Loucy (cell line): Measurements from ENCODE around the gene TTC24.

Source experiments
- H2AFZ ChIP-seq: fragments of 200-600 bp; sonication (generic); 2 replicates; pipeline ENCODE4 v1.6.0; 2016; ENCODE audit warnings: antibody characterized with exemption, mild to moderate bottlenecking, low read length, moderate library complexity
- H3F3A ChIP-seq: fragments of 200-600 bp; 2 replicates; pipeline ENCODE4 v1.6.0; 2016; ENCODE audit warnings: antibody characterized with exemption, low read depth, mild to moderate bottlenecking
- H3K27me3 ChIP-seq: fragments of 200-600 bp; sonication (generic); 2 replicates; pipeline ENCODE4 v1.6.1; 2014; ENCODE audit warnings: low read length, mild to moderate bottlenecking; ENCODE audit not compliant: insufficient read depth, poor library complexity, severe bottlenecking
- H3K36me3 ChIP-seq: fragments of 200-600 bp; sonication (generic); 2 replicates; pipeline ENCODE4 v1.6.1; 2016; ENCODE audit warnings: low read length; ENCODE audit not compliant: insufficient read depth
- H3K4me1 ChIP-seq: fragments of 200-600 bp; sonication (generic); 2 replicates; pipeline ENCODE4 v1.5.1; 2014; ENCODE audit warnings: low read length, mild to moderate bottlenecking; ENCODE audit not compliant: insufficient read depth, poor library complexity, severe bottlenecking
- H3K4me2 ChIP-seq: fragments of 200-600 bp; sonication (generic); 2 replicates; pipeline ENCODE4 v1.6.0; 2014; ENCODE audit warnings: antibody characterized with exemption, low read length, low read depth, mild to moderate bottlenecking; ENCODE audit not compliant: poor library complexity, severe bottlenecking
- H3K4me3 ChIP-seq: fragments of 200-600 bp; sonication (generic); 2 replicates; pipeline ENCODE4 v1.5.1; 2014; ENCODE audit warnings: low read length, mild to moderate bottlenecking, mixed read lengths; ENCODE audit not compliant: poor library complexity, severe bottlenecking
- H3K79me2 ChIP-seq: fragments of 200-600 bp; sonication (generic); 2 replicates; pipeline ENCODE4 v1.6.1; 2014; ENCODE audit warnings: low read length; ENCODE audit not compliant: insufficient read depth
- H3K9ac ChIP-seq: fragments of 200-600 bp; sonication (generic); 2 replicates; pipeline ENCODE4 v1.6.0; 2014; ENCODE audit warnings: mild to moderate bottlenecking, low read depth, low read length, moderate library complexity; ENCODE audit not compliant: poor library complexity, severe bottlenecking
- H3K9me2 ChIP-seq: fragments of 200-600 bp; sonication (generic); replicated peaks from 2 replicates; pipeline ENCODE4 v1.6.1; 2016; ENCODE audit warnings: low read depth, low read length, mixed read lengths
- H3K9me3 ChIP-seq: fragments of 200-600 bp; sonication (generic); 2 replicates; pipeline ENCODE4 v1.6.1; 2014; ENCODE audit warnings: mild to moderate bottlenecking, antibody characterized with exemption, low read length, low read depth; ENCODE audit not compliant: insufficient read depth
- H4K20me1 ChIP-seq: fragments of 200-600 bp; sonication (generic); 2 replicates; pipeline ENCODE4 v1.6.0; 2014; ENCODE audit warnings: antibody characterized with exemption, low read length, mild to moderate bottlenecking; ENCODE audit not compliant: insufficient read depth, poor library complexity, severe bottlenecking
- EZH2phosphoT487 ChIP-seq: fragments of 200-600 bp; IDR thresholded peaks from 2 replicates; pipeline ENCODE4 v1.6.1; 2018; ENCODE audit warnings: antibody characterized with exemption, mild to moderate bottlenecking, moderate library complexity, borderline replicate concordance
- TF ChIP-seq, protein P1 (sequence below): fragments of 200-600 bp; sonication (generic); conservative IDR thresholded peaks from 2 replicates; pipeline ENCODE4 v1.5.1; 2014; ENCODE audit warnings: mild to moderate bottlenecking, antibody characterized with exemption, low read length

Gene TTC24

DNA sequence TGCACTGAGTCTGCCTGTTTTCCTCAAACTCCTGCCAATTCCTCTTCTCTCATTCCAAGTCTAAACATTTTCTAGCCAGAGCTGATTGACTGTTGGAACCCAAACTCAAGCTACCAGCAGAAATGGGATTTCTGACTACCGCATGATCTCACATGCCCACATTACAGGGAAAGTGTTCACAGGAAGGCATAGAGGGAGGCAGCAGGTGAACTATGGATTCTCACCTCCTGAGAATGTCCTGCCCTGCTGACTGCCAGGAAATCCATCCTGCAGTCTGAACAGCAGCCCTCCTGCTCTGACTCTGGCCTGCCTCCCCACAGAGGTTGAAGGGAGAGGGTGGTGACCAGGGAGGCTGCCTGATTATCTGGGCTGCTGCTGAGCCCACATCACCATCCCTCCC is 29.7 kb upstream of the TTC24 start:
- Histone ChIP-seq H3K9me3 (no peaks in the 10 kb centered on the region), H3K4me1 (no peaks in the 10 kb centered on the region), H2AFZ (no peak overlapping the region), H3K9me2 (no peaks in the 10 kb centered on the region), H4K20me1 (no peaks in the 10 kb centered on the region), H3K36me3 (peaks cover 10% of the 10 kb centered on the region; the same call in 1 of the 2 replicates), H3K4me3 (no peak overlapping the region), H3K79me2 (no peaks in the 10 kb centered on the region), H3F3A (no peaks in the 10 kb centered on the region), H3K27me3 (no peaks in the 10 kb centered on the region), H3K4me2 (no peak overlapping the region), H3K9ac (no peak overlapping the region)
- TF ChIP-seq, protein P1, sequence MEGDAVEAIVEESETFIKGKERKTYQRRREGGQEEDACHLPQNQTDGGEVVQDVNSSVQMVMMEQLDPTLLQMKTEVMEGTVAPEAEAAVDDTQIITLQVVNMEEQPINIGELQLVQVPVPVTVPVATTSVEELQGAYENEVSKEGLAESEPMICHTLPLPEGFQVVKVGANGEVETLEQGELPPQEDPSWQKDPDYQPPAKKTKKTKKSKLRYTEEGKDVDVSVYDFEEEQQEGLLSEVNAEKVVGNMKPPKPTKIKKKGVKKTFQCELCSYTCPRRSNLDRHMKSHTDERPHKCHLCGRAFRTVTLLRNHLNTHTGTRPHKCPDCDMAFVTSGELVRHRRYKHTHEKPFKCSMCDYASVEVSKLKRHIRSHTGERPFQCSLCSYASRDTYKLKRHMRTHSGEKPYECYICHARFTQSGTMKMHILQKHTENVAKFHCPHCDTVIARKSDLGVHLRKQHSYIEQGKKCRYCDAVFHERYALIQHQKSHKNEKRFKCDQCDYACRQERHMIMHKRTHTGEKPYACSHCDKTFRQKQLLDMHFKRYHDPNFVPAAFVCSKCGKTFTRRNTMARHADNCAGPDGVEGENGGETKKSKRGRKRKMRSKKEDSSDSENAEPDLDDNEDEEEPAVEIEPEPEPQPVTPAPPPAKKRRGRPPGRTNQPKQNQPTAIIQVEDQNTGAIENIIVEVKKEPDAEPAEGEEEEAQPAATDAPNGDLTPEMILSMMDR = no peak
- TF ChIP-seq EZH2phosphoT487 = no peak

- no peaks in the 10 kb centered on the region for H3K9me3 ChIP-seq
- no peaks in the 10 kb centered on the region for H3K79me2 ChIP-seq
- H3K4me1 ChIP-seq = no peaks in the 10 kb centered on the region
- no peaks in the 10 kb centered on the region for H3K9me2 ChIP-seq
- H3K27me3 ChIP-seq = no peaks in the 10 kb centered on the region
- H3K9ac ChIP-seq = no peak overlapping the region
- TF ChIP-seq, protein P1 = no peak
- TF ChIP-seq EZH2phosphoT487 = no peak
- no peaks in the 10 kb centered on the region for H4K20me1 ChIP-seq
- H3K36me3 ChIP-seq = peaks cover 10% of the 10 kb centered on the region; the same call in 1 of the 2 replicates
- H3K4me3 ChIP-seq = no peak overlapping the region
- H3K4me2 ChIP-seq = no peak overlapping the region
- no peaks in the 10 kb centered on the region for H3F3A ChIP-seq
- no peak overlapping the region for H2AFZ ChIP-seq
These were observed 29.2 kb upstream of the TTC24 start for GRCh38 chr1:156550346-156550745.

DNA sequence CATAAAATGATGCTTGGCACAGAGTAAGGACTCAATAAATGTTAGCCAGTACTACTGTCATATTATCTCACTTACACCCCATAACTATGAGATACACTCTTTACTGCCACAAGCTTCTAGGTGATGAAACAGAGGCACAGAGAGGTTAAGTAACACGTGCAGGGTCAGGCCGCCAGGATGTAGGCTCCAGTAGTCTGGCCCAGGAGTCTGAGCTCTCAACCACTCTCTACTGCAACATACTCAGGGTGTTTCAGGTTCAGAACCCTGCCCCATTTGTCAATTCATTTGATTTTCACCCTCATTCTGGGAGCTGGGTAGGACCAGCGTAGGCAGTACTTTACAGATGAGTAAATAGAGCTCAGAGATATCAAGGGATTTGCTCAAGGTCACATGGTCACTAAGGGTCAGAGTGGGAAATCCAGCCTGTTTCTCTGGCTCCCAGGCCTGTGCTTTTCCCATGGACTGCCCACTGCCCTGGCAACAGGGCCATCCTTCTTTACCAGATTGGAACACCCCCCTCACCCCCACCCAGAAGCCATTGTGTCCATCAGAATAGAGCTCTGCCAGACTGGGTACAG is 28.4 kb upstream of the TTC24 start:
- Histone ChIP-seq H3K27me3 (no peaks in the 10 kb centered on the region), H3K4me1 (no peaks in the 10 kb centered on the region), H3K36me3 (peaks cover 10% of the 10 kb centered on the region; the same call in 1 of the 2 replicates), H3F3A (no peaks in the 10 kb centered on the region), H3K9me2 (no peaks in the 10 kb centered on the region), H3K4me2 (no peak overlapping the region), H4K20me1 (no peaks in the 10 kb centered on the region), H3K79me2 (no peaks in the 10 kb centered on the region), H2AFZ (no peak overlapping the region), H3K9ac (no peak overlapping the region), H3K4me3 (no peak overlapping the region), H3K9me3 (no peaks in the 10 kb centered on the region)
- no peak for TF ChIP-seq EZH2phosphoT487
- TF ChIP-seq, protein P1 = no peak
